ENCODE results near the gene PIP5K1B.
"Not testable (repeated sequence)": the region's sequence is repeated elsewhere in the genome, so short reads cannot be mapped to it uniquely, and the experiment has no call there.

PIP5K1B gene

DNA sequence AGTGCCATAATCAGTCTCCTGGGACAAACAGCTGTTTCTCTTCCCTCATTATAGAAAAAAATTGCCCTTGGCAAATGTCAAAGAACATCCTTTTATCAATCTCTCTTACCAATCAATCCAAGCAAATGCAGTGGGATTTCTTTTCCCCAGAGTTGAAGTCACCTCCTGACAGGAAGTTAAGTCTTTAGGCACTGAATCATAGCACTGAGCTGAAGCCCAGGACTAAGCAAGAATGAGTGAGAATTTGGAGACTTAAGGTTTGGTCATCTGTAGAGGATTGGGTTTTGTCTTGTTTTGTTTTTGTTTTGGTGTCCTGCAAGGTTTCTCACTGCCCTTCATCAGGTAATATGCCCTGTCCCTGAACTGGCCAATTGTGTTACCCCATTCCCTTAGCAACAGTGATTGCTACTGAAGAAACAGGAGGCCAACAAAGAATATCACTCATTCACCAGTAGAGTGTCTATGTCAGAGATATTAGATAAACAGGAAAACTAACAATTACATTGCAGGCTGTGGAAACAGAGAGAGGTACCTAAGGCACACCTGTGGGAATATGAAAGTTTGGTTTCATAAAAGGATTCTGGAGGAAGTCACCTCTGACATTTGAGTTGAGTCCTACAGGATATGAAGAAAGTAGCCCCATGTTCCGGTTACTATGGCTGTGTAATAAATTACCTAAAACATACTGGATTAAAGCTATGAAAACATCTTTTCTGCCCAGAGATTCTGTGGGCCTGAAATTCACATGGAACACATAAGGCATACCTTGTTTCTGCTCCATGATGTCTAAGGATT lies 326.0 kb downstream of the PIP5K1B start:
- peak; percentile 38 for DNase-seq (ENCODE audit: low spot score)

DNA sequence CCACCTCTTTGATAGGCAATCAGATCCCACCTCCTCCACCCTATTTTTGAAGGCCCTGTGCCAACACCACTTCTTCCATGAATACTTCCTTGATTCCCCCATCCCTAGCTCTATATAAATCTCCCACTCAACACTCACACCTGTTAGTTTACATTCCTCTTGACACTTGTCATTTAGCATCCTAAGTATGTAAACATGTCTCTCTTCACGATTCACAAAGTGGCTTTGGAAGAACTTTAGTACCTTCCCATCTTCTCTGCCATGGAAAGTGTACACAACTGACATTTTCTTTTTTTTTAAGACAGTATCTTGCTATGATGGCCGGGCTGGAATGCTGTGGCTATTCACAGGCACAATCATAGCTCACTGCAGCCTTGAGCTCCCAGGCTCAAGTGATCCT lies 329.0 kb downstream of the PIP5K1B start:
- no peak for DNase-seq (ENCODE audit: low spot score)

DNA sequence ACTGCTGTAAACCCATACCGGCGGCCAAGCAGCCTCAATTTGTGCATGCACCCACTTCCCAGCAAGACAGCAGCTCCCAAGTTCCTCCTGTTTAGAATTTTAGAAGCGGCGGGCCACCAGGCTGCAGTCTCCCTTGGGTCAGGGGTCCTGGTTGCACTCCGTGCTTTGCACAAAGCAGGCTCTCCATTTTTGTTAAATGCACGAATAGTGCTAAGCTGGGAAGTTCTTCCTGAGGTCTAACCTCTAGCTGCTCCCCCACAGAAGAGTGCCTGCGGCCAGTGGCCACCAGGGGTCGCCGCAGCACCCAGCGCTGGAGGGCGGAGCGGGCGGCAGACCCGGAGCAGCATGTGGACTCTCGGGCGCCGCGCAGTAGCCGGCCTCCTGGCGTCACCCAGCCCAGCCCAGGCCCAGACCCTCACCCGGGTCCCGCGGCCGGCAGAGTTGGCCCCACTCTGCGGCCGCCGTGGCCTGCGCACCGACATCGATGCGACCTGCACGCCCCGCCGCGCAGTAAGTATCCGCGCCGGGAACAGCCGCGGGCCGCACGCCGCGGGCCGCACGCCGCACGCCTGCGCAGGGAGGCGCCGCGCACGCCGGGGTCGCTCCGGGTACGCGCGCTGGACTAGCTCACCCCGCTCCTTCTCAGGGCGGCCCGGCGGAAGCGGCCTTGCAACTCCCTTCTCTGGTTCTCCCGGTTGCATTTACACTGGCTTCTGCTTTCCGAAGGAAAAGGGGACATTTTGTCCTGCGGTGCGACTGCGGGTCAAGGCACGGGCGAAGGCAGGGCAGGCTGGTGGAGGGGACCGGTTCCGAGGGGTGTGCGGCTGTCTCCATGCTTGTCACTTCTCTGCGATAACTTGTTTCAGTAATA lies 330.6 kb downstream of the PIP5K1B start, which contains the start of gene FXN:
Gene FXN (plus strand): TSS at position 315 of the 871 bp plus-strand sequence. CDS start 31 bp downstream, at position 346.
- peak; percentile 77 for DNase-seq (ENCODE audit: low spot score)

DNA sequence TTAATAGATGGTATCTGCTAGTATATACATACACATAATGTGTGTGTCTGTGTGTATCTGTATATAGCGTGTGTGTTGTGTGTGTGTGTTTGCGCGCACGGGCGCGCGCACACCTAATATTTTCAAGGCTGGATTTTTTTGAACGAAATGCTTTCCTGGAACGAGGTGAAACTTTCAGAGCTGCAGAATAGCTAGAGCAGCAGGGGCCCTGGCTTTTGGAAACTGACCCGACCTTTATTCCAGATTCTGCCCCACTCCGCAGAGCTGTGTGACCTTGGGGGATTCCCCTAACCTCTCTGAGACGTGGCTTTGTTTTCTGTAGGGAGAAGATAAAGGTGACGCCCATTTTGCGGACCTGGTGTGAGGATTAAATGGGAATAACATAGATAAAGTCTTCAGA lies 331.3 kb downstream of the PIP5K1B start:
- DNase-seq (ENCODE audit: low spot score), result peak; percentile 61

DNA sequence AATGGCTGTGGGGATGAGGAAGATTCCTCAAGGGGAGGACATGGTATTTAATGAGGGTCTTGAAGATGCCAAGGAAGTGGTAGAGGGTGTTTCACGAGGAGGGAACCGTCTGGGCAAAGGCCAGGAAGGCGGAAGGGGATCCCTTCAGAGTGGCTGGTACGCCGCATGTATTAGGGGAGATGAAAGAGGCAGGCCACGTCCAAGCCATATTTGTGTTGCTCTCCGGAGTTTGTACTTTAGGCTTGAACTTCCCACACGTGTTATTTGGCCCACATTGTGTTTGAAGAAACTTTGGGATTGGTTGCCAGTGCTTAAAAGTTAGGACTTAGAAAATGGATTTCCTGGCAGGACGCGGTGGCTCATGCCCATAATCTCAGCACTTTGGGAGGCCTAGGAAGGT lies 331.8 kb downstream of the PIP5K1B start:
- peak; percentile 30 for DNase-seq (ENCODE audit: low spot score)

DNA sequence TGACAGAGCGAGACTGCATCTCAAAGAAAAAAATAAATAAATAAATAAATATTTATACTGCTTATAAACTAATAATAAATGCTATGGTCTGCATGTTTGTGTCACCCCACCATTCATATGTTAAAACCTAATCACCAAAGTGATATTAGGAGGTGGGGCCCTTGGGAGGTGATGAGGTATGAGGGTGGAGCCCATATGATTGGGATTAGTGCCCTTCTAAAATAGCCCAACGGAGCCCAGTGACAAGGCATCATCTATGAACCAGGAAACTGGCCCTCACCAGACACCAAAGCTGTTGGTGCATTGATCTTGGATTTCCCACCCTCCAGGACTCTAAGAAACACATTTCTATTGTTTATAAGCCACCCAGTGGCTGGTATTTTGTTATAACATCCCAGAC lies 335.6 kb downstream of the PIP5K1B start:
- DNase-seq (ENCODE audit: low spot score), result no peak

DNA sequence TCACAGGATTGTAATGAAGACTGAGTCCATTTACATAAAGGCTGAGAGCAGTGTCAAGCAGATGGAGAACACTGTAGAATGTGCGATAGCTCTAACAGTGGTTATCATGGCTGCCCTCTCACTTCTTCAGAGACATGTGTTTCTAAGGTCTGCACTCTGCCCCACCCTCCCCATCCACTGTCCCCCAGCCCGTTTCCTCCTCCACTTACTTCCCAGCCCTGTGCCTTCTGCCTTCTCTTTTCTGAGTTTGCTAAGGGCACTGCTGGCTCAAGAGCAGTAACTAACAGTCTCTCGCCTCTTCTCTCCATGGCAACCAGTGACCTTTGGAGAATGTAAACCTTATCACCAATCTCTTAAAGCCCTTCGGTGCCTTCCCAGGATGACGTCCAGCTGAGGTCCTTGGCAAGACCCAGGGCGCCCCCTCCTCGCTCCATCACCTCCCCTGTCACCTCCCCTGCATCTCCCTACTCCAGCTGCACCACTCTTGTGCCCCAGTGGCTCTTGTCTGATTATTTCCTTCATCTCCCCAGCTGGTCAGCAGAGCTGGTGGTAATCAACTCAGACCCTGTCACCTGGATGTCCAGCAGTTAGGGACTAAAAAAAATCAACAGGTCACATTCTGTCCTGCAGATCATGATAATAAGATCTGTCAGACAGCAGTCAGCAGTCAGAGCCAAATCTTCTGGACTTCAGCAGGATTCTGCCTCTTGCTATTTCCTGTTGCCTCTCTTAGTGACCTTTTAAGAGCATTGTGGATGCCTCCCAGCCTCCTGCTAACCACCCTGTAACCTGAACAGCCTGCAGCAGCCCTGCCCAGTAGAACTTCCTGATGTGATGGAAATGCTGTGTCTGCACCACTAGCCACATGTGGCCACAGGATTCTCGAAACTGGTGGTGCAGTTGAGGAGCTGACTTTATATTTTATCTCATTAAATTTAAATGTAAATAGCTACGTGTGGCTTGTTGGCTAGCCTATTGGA lies 339.5 kb downstream of the PIP5K1B start:
- DNase-seq (ENCODE audit: low spot score), result no peak

DNA sequence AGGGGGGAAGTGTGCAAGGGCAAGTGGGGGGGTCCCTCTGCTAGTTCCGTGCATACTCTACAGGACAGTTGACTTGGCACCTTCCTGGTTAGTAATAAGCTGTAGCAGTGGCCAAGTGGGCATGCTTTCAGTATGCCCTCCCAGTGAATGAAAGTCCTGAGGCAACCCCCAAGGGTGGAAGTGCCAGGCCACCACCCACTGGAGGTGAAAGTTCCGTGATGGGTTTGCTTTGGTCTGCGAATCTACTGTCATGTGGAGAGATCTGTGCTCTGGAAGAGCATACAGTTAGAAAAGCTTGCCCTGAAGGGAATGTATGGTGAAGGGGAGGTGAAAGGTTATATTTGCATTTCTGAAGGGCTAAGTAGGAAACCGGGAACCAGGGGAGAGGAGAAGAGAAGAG lies 340.8 kb downstream of the PIP5K1B start:
- no peak for DNase-seq (ENCODE audit: low spot score)

DNA sequence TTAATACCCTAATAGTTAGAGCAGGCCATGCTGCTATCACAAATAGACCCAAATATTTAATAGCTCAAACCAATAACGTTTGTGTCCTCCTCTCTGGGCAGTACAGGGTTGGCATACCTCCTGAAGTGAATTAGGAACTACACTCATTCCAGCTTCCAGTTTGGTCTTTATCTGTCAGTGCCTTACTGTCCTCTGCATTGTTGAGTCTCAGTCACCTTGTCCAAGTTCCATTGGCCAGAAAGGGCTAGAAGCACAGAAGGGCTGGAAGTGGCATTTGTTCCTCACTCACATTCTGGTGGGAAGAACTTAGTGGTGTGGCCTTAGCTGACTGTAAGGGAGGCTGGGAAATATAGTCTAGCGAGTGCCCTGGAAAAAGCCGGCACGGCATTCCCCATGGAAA lies 341.7 kb downstream of the PIP5K1B start:
- no peak for DNase-seq (ENCODE audit: low spot score)

DNA sequence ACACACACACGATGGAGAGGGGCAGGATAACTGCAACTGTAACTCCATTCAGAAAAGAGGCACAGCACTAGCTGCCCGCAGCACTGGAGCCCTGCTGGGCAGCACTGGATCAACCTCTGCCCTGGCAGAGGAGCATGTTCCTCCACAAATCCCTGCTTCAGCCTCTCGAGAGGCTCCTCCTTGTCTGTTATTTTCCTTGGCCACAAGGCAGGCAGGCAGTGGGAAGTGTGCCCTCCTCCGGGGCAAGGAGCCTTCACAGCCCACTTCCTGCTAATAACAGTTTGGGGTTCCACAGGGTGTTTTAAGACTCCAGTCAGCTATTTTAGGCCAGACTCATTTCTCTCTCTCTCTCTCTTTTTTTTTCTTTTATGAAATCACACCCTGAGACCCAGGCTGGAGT lies 342.3 kb downstream of the PIP5K1B start:
- DNase-seq (ENCODE audit: low spot score), result no peak

DNA sequence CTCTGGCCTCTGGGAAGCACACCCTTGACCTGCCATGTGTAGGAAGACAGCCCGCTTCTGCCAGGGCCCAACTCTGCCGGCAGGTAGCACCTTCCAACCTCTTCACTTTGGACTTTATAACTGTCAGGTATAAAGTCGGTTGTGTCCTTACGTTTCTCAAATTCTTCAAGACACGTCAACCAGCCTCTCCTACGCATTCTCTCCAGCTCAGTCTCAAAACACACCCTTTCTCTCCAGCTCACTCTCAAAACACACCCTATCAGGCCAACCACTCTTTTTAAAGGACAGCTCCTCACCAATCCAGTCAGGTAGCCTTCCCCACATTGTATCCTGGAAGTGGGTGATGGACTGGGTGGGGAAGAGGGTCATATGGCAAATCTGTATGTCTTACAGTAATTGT lies 344.1 kb downstream of the PIP5K1B start:
- no peak for DNase-seq (ENCODE audit: low spot score)

DNA sequence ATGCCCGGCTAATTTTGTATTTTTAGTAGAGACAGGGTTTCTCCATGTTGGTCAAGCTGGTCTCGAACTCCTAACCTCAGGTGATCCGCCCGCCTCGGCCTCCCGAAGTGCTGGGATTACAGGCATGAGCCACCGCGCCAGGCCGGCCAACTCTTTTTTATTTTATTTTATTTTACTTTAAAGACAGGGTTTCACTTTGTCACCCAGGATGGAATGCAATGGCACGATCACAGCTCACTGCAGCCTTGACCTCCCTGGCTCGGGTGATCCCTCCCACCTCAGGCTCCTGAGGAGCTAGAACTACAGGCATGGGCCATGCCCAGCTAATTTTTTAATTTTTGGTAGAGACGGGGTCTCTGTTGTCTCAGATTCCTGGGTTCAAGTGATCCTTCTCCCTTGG lies 345.9 kb downstream of the PIP5K1B start:
- DNase-seq (ENCODE audit: low spot score), result not testable (repeated sequence)

DNA sequence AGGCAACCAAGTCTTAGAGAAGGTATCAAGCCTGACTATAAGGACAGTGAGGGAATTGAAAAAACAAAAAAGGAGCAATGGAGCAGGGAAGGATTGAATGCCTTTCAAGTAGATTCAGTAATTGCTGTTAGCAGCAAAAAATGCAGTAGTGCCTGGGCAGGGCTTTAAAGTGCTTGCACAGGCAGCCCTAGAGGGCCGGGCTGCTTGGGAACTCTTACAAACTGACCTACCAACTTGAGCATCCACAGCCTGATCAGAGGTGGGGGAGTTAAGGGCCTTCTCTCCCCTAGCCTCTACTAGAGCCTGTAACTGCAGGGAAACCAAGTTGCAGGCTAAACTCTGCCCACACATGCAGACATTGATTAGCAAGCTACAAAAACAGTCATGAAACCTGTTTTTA lies 349.9 kb downstream of the PIP5K1B start:
- no peak for DNase-seq (ENCODE audit: low spot score)

DNA sequence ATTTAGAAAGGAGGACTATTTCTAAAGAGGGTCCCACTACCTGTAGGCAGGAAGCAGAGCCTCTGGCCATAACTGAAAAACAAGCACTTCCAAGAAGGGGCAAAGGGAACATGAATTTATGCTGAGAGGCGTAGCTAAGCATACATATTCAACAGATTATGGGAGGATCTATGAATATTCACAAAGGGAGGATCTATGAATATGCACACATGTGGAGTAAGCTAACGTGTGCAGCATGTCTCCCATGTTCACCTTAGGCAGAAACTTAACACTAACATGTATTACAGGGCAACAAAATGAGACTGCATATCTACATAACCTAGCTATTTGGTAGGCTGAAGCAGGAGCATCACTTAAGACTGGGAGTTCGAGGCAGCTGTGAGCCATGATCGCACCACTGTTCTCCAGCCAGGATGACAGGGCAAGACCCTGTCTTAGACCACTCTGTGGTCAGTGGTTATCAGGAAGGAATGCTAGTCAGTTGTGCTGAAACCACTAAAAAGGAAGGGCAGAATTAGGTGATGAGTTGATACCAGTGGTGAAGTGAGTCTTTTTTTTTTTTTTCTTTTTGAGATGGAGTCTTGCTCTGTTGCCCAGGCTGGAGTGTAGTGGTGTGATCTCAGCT lies 351.3 kb downstream of the PIP5K1B start:
- no peak for DNase-seq (ENCODE audit: low spot score)

DNA sequence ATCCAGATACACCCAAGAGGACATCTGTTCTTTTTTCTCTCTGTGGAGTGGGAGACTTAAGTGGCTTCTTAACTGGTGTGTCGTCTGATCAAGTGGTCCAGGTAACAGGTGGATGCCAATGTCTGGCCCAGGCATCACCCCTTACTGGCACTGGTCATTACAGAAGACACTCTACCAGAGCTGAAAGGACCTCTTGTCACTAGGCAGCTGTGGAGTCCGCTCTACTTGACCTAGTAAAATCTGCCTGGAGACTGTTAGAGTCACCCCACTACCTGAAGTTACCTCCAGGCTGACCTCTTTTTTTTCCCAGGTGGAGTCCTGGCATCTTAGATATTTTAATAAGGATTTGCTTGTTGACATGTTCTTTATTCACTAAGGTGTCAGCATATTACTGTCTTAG lies 353.1 kb downstream of the PIP5K1B start:
- no peak for DNase-seq (ENCODE audit: low spot score)
